HepG2 (cell line): Measurements from ENCODE around the gene SHLD3. TPM values are rescaled to one million over a fixed set of nuclear protein-coding genes. Genes with fewer than 3 reads are reported as not detected.

Experiments
- CENPX ChIP-seq: sonication (generic); formaldehyde crosslinking; IDR thresholded peaks from 2 replicates; pipeline ENCODE4 v1.9.0; 2021; ENCODE audit warnings: mild to moderate bottlenecking, missing genetic modification reagents, moderate library complexity
- CREM ChIP-seq, 2 experiments: sonication (generic) in 1 of 2; formaldehyde crosslinking in 1 of 2; IDR thresholded peaks; 2 replicates each; pipeline versions ENCODE4 v1.4.0 to v1.6.1; 2016 to 2020; ENCODE audit warnings: antibody characterized with exemption in 1 of 2, mild to moderate bottlenecking in 1 of 2, missing genetic modification reagents in 1 of 2
- GATAD2A ChIP-seq: IDR thresholded peaks from 2 replicates; pipeline ENCODE4 v1.6.1; 2016
- HNRNPH1 ChIP-seq: fragments of 200-400 bp; formaldehyde crosslinking; optimal IDR thresholded peaks from 2 replicates; pipeline ENCODE3; 2017; ENCODE audit warnings: mild to moderate bottlenecking, low read depth, low read length
- MTA3 ChIP-seq: sonication (generic); formaldehyde crosslinking; IDR thresholded peaks from 2 replicates; pipeline ENCODE4 v1.4.0; 2020; ENCODE audit warnings: missing genetic modification reagents
- NCOR1 ChIP-seq: fragments of 200-600 bp; sonication (generic); IDR thresholded peaks from 2 replicates; pipeline ENCODE4 v1.7.0; 2017; ENCODE audit warnings: antibody characterized with exemption, low read length, borderline replicate concordance
- TCF12 ChIP-seq, 2 experiments: fragments of 450-650 bp in 1 of 2; sonication (generic) in 1 of 2; formaldehyde crosslinking in 1 of 2; IDR thresholded peaks; 2 replicates each; pipeline versions ENCODE4 v1.6.1 to v1.8.0; 2017 to 2022; ENCODE audit warnings: antibody characterized with exemption in 1 of 2, mild to moderate bottlenecking in 1 of 2, missing genetic modification reagents in 1 of 2, moderate library complexity in 1 of 2
- polyA plus RNA-seq, 8 experiments: library from polyadenylated mRNA; depleted of rRNA in 3 of 8; stranded (reverse) in 7 of 8; unstranded in 1 of 8; fragments of >200 nt; fragmentation: Illumina TruSeq in 4 of 8; extraction: Trizol in 4 of 8; gene quantifications; 2 replicates each; pipeline versions ENCODE4 v1.2.1 to v1.2.3, GENCODE V29; 2011 to 2016; ENCODE audit warnings: low read depth in 4 of 8, missing spikeins in 1 of 8, mixed read lengths in 1 of 8; ENCODE audit not compliant: insufficient read depth in 1 of 8
- total RNA-seq, 5 experiments: library from RNA; depleted of rRNA; stranded (reverse); fragments of >200 nt; fragmentation: Illumina TruSeq; extraction: Trizol; gene quantifications; 2 replicates each; pipeline ENCODE4 v1.2.3, GENCODE V29; 2016; ENCODE audit warnings: low read depth in 1 of 5
- TF ChIP-seq, protein P1 (sequence below): sonication (generic); formaldehyde crosslinking; IDR thresholded peaks from 2 replicates; pipeline ENCODE4 v1.5.0; 2020; ENCODE audit warnings: mild to moderate bottlenecking, missing genetic modification reagents, borderline replicate concordance
- TF ChIP-seq, protein P2 (sequence below): sonication (generic); formaldehyde crosslinking; IDR thresholded peaks from 2 replicates; pipeline ENCODE4 v1.4.0; 2020; ENCODE audit warnings: mild to moderate bottlenecking, missing genetic modification reagents
- TF ChIP-seq, protein P3 (sequence below): sonication (generic); formaldehyde crosslinking; IDR thresholded peaks from 2 replicates; pipeline ENCODE4 v1.9.0; 2021; ENCODE audit warnings: missing genetic modification reagents, borderline replicate concordance
- TF ChIP-seq, protein P4 (sequence below): sonication (generic); formaldehyde crosslinking; IDR thresholded peaks from 2 replicates; pipeline ENCODE4 v1.9.0; 2021; ENCODE audit warnings: missing genetic modification reagents, borderline replicate concordance
- TF ChIP-seq, protein P5 (sequence below), 2 experiments: sonication (generic) in 1 of 2; formaldehyde crosslinking in 1 of 2; IDR thresholded peaks; 2 replicates each; pipeline versions ENCODE4 v1.4.0 to v1.6.1; 2018 to 2020; ENCODE audit warnings: missing genetic modification reagents in 2 of 2, borderline replicate concordance in 1 of 2, low read depth in 1 of 2, mild to moderate bottlenecking in 1 of 2, missing biosample characterization in 1 of 2

SHLD3 gene
- total and polyA plus RNA-seq, 2 of the 13 experiments (the other 11 are each of a cell fraction or from before 2014, with no cell fraction given): 3.6 to 6.8 TPM

DNA sequence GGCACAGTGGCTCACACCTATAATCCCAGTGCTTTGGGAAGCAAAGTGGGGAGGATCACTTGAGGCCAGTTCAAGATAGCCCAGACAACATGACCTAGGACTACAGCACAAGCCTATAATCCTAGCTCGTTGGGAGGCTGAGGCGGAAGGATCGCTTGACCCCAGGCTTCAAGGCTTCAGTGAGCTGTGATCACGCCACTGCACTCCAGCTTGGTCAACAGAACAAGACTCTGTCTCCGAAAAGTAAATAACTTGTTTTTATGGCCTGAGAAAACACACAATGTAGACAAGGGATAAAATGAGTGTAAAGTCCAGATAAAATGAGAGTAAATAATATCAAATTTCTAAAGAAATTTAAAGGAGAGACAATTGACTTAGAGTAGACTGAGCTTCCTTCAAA lies 26.3 kb downstream of the SHLD3 start (continued):
- TF ChIP-seq, protein P1, sequence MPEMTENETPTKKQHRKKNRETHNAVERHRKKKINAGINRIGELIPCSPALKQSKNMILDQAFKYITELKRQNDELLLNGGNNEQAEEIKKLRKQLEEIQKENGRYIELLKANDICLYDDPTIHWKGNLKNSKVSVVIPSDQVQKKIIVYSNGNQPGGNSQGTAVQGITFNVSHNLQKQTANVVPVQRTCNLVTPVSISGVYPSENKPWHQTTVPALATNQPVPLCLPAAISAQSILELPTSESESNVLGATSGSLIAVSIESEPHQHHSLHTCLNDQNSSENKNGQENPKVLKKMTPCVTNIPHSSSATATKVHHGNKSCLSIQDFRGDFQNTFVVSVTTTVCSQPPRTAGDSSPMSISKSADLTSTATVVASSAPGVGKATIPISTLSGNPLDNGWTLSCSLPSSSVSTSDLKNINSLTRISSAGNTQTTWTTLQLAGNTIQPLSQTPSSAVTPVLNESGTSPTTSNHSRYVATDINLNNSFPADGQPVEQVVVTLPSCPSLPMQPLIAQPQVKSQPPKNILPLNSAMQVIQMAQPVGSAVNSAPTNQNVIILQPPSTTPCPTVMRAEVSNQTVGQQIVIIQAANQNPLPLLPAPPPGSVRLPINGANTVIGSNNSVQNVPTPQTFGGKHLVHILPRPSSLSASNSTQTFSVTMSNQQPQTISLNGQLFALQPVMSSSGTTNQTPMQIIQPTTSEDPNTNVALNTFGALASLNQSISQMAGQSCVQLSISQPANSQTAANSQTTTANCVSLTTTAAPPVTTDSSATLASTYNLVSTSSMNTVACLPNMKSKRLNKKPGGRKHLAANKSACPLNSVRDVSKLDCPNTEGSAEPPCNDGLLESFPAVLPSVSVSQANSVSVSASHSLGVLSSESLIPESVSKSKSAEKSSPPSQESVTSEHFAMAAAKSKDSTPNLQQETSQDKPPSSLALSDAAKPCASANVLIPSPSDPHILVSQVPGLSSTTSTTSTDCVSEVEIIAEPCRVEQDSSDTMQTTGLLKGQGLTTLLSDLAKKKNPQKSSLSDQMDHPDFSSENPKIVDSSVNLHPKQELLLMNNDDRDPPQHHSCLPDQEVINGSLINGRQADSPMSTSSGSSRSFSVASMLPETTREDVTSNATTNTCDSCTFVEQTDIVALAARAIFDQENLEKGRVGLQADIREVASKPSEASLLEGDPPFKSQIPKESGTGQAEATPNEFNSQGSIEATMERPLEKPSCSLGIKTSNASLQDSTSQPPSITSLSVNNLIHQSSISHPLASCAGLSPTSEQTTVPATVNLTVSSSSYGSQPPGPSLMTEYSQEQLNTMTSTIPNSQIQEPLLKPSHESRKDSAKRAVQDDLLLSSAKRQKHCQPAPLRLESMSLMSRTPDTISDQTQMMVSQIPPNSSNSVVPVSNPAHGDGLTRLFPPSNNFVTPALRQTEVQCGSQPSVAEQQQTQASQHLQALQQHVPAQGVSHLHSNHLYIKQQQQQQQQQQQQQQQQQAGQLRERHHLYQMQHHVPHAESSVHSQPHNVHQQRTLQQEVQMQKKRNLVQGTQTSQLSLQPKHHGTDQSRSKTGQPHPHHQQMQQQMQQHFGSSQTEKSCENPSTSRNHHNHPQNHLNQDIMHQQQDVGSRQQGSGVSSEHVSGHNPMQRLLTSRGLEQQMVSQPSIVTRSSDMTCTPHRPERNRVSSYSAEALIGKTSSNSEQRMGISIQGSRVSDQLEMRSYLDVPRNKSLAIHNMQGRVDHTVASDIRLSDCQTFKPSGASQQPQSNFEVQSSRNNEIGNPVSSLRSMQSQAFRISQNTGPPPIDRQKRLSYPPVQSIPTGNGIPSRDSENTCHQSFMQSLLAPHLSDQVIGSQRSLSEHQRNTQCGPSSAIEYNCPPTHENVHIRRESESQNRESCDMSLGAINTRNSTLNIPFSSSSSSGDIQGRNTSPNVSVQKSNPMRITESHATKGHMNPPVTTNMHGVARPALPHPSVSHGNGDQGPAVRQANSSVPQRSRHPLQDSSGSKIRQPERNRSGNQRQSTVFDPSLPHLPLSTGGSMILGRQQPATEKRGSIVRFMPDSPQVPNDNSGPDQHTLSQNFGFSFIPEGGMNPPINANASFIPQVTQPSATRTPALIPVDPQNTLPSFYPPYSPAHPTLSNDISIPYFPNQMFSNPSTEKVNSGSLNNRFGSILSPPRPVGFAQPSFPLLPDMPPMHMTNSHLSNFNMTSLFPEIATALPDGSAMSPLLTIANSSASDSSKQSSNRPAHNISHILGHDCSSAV (CRISPR knock-in tag): no peak
- TF ChIP-seq, protein P2, sequence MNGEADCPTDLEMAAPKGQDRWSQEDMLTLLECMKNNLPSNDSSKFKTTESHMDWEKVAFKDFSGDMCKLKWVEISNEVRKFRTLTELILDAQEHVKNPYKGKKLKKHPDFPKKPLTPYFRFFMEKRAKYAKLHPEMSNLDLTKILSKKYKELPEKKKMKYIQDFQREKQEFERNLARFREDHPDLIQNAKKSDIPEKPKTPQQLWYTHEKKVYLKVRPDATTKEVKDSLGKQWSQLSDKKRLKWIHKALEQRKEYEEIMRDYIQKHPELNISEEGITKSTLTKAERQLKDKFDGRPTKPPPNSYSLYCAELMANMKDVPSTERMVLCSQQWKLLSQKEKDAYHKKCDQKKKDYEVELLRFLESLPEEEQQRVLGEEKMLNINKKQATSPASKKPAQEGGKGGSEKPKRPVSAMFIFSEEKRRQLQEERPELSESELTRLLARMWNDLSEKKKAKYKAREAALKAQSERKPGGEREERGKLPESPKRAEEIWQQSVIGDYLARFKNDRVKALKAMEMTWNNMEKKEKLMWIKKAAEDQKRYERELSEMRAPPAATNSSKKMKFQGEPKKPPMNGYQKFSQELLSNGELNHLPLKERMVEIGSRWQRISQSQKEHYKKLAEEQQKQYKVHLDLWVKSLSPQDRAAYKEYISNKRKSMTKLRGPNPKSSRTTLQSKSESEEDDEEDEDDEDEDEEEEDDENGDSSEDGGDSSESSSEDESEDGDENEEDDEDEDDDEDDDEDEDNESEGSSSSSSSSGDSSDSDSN (CRISPR knock-in tag): no peak
- TF ChIP-seq CREM (IDR thresholded peaks at IDR 0.05): peak; percentile 34; the same call in 1 of the 2 replicates
- TF ChIP-seq CREM (CRISPR knock-in tag; IDR thresholded peaks at IDR 0.05): no peak
- no peak for TF ChIP-seq HNRNPH1
- TF ChIP-seq CENPX (CRISPR knock-in tag): no peak
- no peak for TF ChIP-seq TCF12 (IDR thresholded peaks at IDR 0.05)
- TF ChIP-seq TCF12 (CRISPR knock-in tag; IDR thresholded peaks at IDR 0.05): no peak
- TF ChIP-seq, protein P3, sequence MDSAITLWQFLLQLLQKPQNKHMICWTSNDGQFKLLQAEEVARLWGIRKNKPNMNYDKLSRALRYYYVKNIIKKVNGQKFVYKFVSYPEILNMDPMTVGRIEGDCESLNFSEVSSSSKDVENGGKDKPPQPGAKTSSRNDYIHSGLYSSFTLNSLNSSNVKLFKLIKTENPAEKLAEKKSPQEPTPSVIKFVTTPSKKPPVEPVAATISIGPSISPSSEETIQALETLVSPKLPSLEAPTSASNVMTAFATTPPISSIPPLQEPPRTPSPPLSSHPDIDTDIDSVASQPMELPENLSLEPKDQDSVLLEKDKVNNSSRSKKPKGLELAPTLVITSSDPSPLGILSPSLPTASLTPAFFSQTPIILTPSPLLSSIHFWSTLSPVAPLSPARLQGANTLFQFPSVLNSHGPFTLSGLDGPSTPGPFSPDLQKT (CRISPR knock-in tag): no peak
- no peak for TF ChIP-seq NCOR1
- TF ChIP-seq, protein P4, sequence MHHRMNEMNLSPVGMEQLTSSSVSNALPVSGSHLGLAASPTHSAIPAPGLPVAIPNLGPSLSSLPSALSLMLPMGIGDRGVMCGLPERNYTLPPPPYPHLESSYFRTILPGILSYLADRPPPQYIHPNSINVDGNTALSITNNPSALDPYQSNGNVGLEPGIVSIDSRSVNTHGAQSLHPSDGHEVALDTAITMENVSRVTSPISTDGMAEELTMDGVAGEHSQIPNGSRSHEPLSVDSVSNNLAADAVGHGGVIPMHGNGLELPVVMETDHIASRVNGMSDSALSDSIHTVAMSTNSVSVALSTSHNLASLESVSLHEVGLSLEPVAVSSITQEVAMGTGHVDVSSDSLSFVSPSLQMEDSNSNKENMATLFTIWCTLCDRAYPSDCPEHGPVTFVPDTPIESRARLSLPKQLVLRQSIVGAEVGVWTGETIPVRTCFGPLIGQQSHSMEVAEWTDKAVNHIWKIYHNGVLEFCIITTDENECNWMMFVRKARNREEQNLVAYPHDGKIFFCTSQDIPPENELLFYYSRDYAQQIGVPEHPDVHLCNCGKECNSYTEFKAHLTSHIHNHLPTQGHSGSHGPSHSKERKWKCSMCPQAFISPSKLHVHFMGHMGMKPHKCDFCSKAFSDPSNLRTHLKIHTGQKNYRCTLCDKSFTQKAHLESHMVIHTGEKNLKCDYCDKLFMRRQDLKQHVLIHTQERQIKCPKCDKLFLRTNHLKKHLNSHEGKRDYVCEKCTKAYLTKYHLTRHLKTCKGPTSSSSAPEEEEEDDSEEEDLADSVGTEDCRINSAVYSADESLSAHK (CRISPR knock-in tag): no peak
- TF ChIP-seq, protein P5, sequence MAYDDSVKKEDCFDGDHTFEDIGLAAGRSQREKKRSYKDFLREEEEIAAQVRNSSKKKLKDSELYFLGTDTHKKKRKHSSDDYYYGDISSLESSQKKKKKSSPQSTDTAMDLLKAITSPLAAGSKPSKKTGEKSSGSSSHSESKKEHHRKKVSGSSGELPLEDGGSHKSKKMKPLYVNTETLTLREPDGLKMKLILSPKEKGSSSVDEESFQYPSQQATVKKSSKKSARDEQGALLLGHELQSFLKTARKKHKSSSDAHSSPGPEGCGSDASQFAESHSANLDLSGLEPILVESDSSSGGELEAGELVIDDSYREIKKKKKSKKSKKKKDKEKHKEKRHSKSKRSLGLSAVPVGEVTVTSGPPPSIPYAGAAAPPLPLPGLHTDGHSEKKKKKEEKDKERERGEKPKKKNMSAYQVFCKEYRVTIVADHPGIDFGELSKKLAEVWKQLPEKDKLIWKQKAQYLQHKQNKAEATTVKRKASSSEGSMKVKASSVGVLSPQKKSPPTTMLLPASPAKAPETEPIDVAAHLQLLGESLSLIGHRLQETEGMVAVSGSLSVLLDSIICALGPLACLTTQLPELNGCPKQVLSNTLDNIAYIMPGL (CRISPR knock-in tag; IDR thresholded peaks at IDR 0.05; ENCODE audit: borderline replicate concordance in 1 of 2, low read depth in 1 of 2): no peak
- no peak for TF ChIP-seq MTA3 (CRISPR knock-in tag)
- peak; percentile 83 for TF ChIP-seq GATAD2A (CRISPR knock-in tag)
